WTC11 (cell line): ENCODE measurements around the gene SLC19A1. TPM values are rescaled to one million over a fixed set of nuclear protein-coding genes. Genes with fewer than 3 reads are reported as not detected.

Experiments
- ATAC-seq: fragments of 200-7000 bp; cut with Tn5 transposase; 2 replicates; pipeline ENCODE4 v1.10.0; 2021; ENCODE audit warnings: mild to moderate bottlenecking, moderate library complexity
- CTCF ChIA-PET: fragments of 300-600 bp; sonication (Branson Sonifier 250); formaldehyde crosslinking; loops from one replicate; lab custom pipeline; 2021; ENCODE audit warnings: antibody characterized with exemption; lab: Charles Lee
- POLR2A ChIA-PET: fragments of 350-600 bp; sonication (Branson Sonifier 250); formaldehyde crosslinking; loops from one replicate; lab custom pipeline; 2021; ENCODE audit warnings: antibody characterized with exemption; lab: Charles Lee
- DNase-seq: peaks from one replicate; pipeline ENCODE4 v3.0.0; 2021; ENCODE audit warnings: low spot score
- H3K27ac Mint-ChIP-seq: 2 replicates; pipeline ENCODE4 v1.8.0; 2021; ENCODE audit warnings: mixed read lengths
- H3K27me3 Mint-ChIP-seq: 2 replicates; pipeline ENCODE4 v1.8.0; 2021; ENCODE audit warnings: low read depth, mild to moderate bottlenecking, moderate library complexity, mixed read lengths
- H3K36me3 Mint-ChIP-seq: 2 replicates; pipeline ENCODE4 v1.8.0; 2021; ENCODE audit warnings: mixed read lengths
- H3K4me1 Mint-ChIP-seq: 2 replicates; pipeline ENCODE4 v1.8.0; 2022; ENCODE audit warnings: mixed read lengths
- H3K4me3 Mint-ChIP-seq: 2 replicates; pipeline ENCODE4 v1.8.0; 2021; ENCODE audit warnings: mild to moderate bottlenecking, moderate library complexity, mixed read lengths
- H3K9me3 Mint-ChIP-seq: 2 replicates; pipeline ENCODE4 v1.8.0; 2021; ENCODE audit warnings: mixed read lengths
- ATF3 ChIP-seq: sonication (generic); formaldehyde crosslinking; conservative IDR thresholded peaks from 2 replicates; pipeline ENCODE4 v1.8.1; 2022; ENCODE audit warnings: mild to moderate bottlenecking, missing genetic modification reagents
- CBFB ChIP-seq: sonication (generic); formaldehyde crosslinking; IDR thresholded peaks from 2 replicates; pipeline ENCODE4 v1.8.1; 2022; ENCODE audit warnings: mild to moderate bottlenecking, low read depth, missing genetic modification reagents
- E2F4 ChIP-seq: sonication (generic); formaldehyde crosslinking; IDR thresholded peaks from 2 replicates; pipeline ENCODE4 v1.8.1; 2022; ENCODE audit warnings: low read depth, mild to moderate bottlenecking, moderate library complexity, missing genetic modification reagents, borderline replicate concordance
- FOXP4 ChIP-seq: sonication (generic); formaldehyde crosslinking; IDR thresholded peaks from 2 replicates; pipeline ENCODE4 v1.8.0; 2022; ENCODE audit warnings: mild to moderate bottlenecking, missing genetic modification reagents
- GRHL2 ChIP-seq: fragments of 250-450 bp; sonication (Bioruptor Pico); IDR thresholded peaks from 2 replicates; pipeline ENCODE4 v1.8.0; 2022; ENCODE audit warnings: mild to moderate bottlenecking, moderate library complexity; ENCODE audit not compliant: insufficient replicate concordance, severe bottlenecking
- HMGA2 ChIP-seq: fragments of 250-450 bp; sonication (Bioruptor Pico); IDR thresholded peaks from 2 replicates; pipeline ENCODE4 v1.4.0; 2021; ENCODE audit warnings: mild to moderate bottlenecking, moderate library complexity
- KAT7 ChIP-seq: sonication (generic); formaldehyde crosslinking; IDR thresholded peaks from 2 replicates; pipeline ENCODE4 v1.8.1; 2023; ENCODE audit warnings: missing genetic modification reagents, mild to moderate bottlenecking, borderline replicate concordance
- MAX ChIP-seq: sonication (generic); formaldehyde crosslinking; IDR thresholded peaks from 2 replicates; pipeline ENCODE4 v1.8.0; 2022; ENCODE audit warnings: mild to moderate bottlenecking, missing genetic modification reagents
- MYBL2 ChIP-seq: sonication (generic); formaldehyde crosslinking; IDR thresholded peaks from 2 replicates; pipeline ENCODE4 v1.8.1; 2023; ENCODE audit warnings: mild to moderate bottlenecking, moderate library complexity, missing genetic modification reagents
- NFATC4 ChIP-seq: fragments of 250-450 bp; sonication (Bioruptor Pico); IDR thresholded peaks from 2 replicates; pipeline ENCODE4 v1.9.0; 2021; ENCODE audit warnings: mild to moderate bottlenecking
- OVOL2 ChIP-seq: fragments of 250-450 bp; sonication (Bioruptor Pico); IDR thresholded peaks from 2 replicates; pipeline ENCODE4 v1.9.0; 2021; ENCODE audit warnings: mild to moderate bottlenecking, borderline replicate concordance
- RELA ChIP-seq: sonication (generic); formaldehyde crosslinking; IDR thresholded peaks from 2 replicates; pipeline ENCODE4 v1.8.1; 2022; ENCODE audit warnings: missing genetic modification reagents, mild to moderate bottlenecking, borderline replicate concordance
- SP1 ChIP-seq: sonication (generic); formaldehyde crosslinking; conservative IDR thresholded peaks from 2 replicates; pipeline ENCODE4 v1.8.1; 2022; ENCODE audit warnings: missing genetic modification reagents
- TCF7 ChIP-seq: sonication (generic); formaldehyde crosslinking; IDR thresholded peaks from 2 replicates; pipeline ENCODE4 v1.8.0; 2022; ENCODE audit warnings: mild to moderate bottlenecking, low read depth, missing genetic modification reagents, moderate library complexity
- TEAD1 ChIP-seq: sonication (generic); formaldehyde crosslinking; IDR thresholded peaks from 2 replicates; pipeline ENCODE4 v1.8.0; 2022; ENCODE audit warnings: mild to moderate bottlenecking, missing genetic modification reagents
- ZBTB21 ChIP-seq: sonication (generic); formaldehyde crosslinking; IDR thresholded peaks from 2 replicates; pipeline ENCODE4 v1.8.1; 2023; ENCODE audit warnings: mild to moderate bottlenecking, missing genetic modification reagents, borderline replicate concordance
- ZNF232 ChIP-seq: sonication (generic); formaldehyde crosslinking; IDR thresholded peaks from 2 replicates; pipeline ENCODE4 v1.8.0; 2022; ENCODE audit warnings: mild to moderate bottlenecking, missing genetic modification reagents
- ZNF263 ChIP-seq: sonication (generic); formaldehyde crosslinking; IDR thresholded peaks from 2 replicates; pipeline ENCODE4 v1.8.1; 2022; ENCODE audit warnings: low read depth, mild to moderate bottlenecking, moderate library complexity, missing genetic modification reagents
- ZNF396 ChIP-seq: fragments of 250-450 bp; sonication (Bioruptor Pico); IDR thresholded peaks from 2 replicates; pipeline ENCODE4 v1.8.0; 2021; ENCODE audit warnings: mild to moderate bottlenecking, moderate library complexity, borderline replicate concordance
- ZNF423 ChIP-seq: fragments of 250-450 bp; sonication (Bioruptor Pico); IDR thresholded peaks from 2 replicates; pipeline ENCODE4 v2.1.2; 2022; ENCODE audit warnings: mild to moderate bottlenecking, moderate library complexity
- ZSCAN18 ChIP-seq: fragments of 250-450 bp; sonication (Bioruptor Pico); IDR thresholded peaks from 2 replicates; pipeline ENCODE4 v2.1.2; 2022; ENCODE audit warnings: mild to moderate bottlenecking, moderate library complexity
- total RNA-seq: library from RNA; stranded (reverse); gene quantifications from 3 replicates; pipeline ENCODE4 v1.2.3, GENCODE V29; 2021
- TF ChIP-seq, protein P1 (sequence below): sonication (generic); formaldehyde crosslinking; conservative IDR thresholded peaks from 2 replicates; pipeline ENCODE4 v1.8.1; 2023; ENCODE audit warnings: mild to moderate bottlenecking, low read depth, missing genetic modification reagents, moderate library complexity
- TF ChIP-seq, protein P2 (sequence below): sonication (generic); formaldehyde crosslinking; IDR thresholded peaks from 2 replicates; pipeline ENCODE4 v1.8.1; 2023; ENCODE audit warnings: mild to moderate bottlenecking, moderate library complexity, missing genetic modification reagents
- TF ChIP-seq, protein P3 (sequence below): fragments of 250-450 bp; sonication (Bioruptor Pico); IDR thresholded peaks from 2 replicates; pipeline ENCODE4 v1.9.0; 2021; ENCODE audit warnings: moderate library complexity, mild to moderate bottlenecking, inconsistent platforms, borderline replicate concordance

Gene SLC19A1
- total RNA-seq, 1 experiment from 2014 or later: 29.8 TPM

DNA sequence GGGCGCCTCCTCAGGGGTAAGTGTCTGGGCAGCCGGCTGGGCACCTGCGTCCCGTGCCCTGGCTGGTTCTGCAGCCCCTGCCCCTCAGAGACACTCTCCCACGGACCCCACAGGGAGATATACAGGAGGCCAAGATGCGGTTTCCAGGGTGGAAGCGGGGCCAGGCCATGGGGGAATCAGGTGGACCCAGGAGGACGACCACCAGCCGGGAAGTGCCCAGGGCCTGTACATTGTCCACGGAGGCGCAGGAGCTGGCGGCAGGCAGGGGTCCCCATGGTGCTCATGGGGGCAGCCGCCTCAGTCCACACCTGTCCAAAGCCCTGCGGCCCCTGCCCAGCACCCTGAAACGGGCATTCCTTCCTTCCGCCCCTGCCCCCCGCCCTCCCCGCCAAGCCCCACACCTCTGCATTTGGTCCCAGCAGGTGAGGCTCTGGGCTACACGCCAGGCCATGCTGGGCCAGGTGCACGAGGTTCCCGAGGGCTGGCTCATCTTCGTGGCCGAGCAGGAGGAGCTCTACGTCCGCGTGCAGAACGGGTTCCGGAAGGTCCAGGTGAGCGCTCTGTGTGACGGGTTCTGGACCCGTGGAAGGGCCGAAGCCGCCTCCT lies 36.7 kb downstream of the SLC19A1 start:
- Mint-ChIP-seq H3K9me3 (peaks cover 7% of the 10 kb centered on the region), H3K36me3 (peaks cover 16% of the 10 kb centered on the region), H3K4me3 (no peak overlapping the region), H3K27me3 (no peaks in the 10 kb centered on the region; the same call in 1 of the 2 replicates), H3K27ac (no peak overlapping the region), H3K4me1 (no peaks in the 10 kb centered on the region)
- TF ChIP-seq ZNF263 (no peak), ZSCAN18 (CRISPR knock-in tag) (no peak), TCF7 (CRISPR knock-in tag) (no peak), ATF3 (CRISPR knock-in tag) (no peak), TEAD1 (no peak), OVOL2 (CRISPR knock-in tag) (no peak), E2F4 (no peak), NFATC4 (CRISPR knock-in tag) (no peak), CBFB (CRISPR knock-in tag) (no peak), ZNF396 (no peak), GRHL2 (no peak)
- TF ChIP-seq, protein P1, sequence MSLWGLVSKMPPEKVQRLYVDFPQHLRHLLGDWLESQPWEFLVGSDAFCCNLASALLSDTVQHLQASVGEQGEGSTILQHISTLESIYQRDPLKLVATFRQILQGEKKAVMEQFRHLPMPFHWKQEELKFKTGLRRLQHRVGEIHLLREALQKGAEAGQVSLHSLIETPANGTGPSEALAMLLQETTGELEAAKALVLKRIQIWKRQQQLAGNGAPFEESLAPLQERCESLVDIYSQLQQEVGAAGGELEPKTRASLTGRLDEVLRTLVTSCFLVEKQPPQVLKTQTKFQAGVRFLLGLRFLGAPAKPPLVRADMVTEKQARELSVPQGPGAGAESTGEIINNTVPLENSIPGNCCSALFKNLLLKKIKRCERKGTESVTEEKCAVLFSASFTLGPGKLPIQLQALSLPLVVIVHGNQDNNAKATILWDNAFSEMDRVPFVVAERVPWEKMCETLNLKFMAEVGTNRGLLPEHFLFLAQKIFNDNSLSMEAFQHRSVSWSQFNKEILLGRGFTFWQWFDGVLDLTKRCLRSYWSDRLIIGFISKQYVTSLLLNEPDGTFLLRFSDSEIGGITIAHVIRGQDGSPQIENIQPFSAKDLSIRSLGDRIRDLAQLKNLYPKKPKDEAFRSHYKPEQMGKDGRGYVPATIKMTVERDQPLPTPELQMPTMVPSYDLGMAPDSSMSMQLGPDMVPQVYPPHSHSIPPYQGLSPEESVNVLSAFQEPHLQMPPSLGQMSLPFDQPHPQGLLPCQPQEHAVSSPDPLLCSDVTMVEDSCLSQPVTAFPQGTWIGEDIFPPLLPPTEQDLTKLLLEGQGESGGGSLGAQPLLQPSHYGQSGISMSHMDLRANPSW (CRISPR knock-in tag): no peak
- ChIA-PET POLR2A (no interaction called here), CTCF (no interaction called here)
- ATAC-seq (no peak), DNase-seq (no peak)

- Mint-ChIP-seq H3K9me3 (peaks cover 9% of the 10 kb centered on the region), H3K27me3 (no peaks in the 10 kb centered on the region; the same call in 1 of the 2 replicates), H3K27ac (no peak overlapping the region), H3K36me3 (peaks cover 18% of the 10 kb centered on the region), H3K4me1 (no peaks in the 10 kb centered on the region), H3K4me3 (no peak overlapping the region)
- no peak for ATAC-seq
- CTCF ChIA-PET: no interaction called here
- POLR2A ChIA-PET: no interaction called here
- DNase-seq: no peak
- TF ChIP-seq RELA (CRISPR knock-in tag): no peak
- no peak for TF ChIP-seq HMGA2 (CRISPR knock-in tag)
- TF ChIP-seq FOXP4 (CRISPR knock-in tag): no peak
- no peak for TF ChIP-seq SP1 (CRISPR knock-in tag)
- TF ChIP-seq ZBTB21: no peak
- TF ChIP-seq, protein P2, sequence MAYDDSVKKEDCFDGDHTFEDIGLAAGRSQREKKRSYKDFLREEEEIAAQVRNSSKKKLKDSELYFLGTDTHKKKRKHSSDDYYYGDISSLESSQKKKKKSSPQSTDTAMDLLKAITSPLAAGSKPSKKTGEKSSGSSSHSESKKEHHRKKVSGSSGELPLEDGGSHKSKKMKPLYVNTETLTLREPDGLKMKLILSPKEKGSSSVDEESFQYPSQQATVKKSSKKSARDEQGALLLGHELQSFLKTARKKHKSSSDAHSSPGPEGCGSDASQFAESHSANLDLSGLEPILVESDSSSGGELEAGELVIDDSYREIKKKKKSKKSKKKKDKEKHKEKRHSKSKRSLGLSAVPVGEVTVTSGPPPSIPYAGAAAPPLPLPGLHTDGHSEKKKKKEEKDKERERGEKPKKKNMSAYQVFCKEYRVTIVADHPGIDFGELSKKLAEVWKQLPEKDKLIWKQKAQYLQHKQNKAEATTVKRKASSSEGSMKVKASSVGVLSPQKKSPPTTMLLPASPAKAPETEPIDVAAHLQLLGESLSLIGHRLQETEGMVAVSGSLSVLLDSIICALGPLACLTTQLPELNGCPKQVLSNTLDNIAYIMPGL: no peak
- TF ChIP-seq, protein P3, sequence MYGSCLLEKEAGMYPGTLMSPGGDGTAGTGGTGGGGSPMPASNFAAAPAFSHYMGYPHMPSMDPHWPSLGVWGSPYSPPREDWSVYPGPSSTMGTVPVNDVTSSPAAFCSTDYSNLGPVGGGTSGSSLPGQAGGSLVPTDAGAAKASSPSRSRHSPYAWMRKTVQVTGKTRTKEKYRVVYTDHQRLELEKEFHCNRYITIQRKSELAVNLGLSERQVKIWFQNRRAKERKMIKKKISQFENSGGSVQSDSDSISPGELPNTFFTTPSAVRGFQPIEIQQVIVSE (CRISPR knock-in tag): no peak
- no peak for TF ChIP-seq MYBL2 (CRISPR knock-in tag)
- no peak for TF ChIP-seq ZNF232 (CRISPR knock-in tag)
- no peak for TF ChIP-seq ZNF423
- TF ChIP-seq KAT7 (CRISPR knock-in tag): no peak
- no peak for TF ChIP-seq MAX (CRISPR knock-in tag)
Measured at GRCh38 chr21:45504516-45505415, 37.5 kb downstream of the SLC19A1 start.
